Hematopoietic multipotent progenitor cell treated with erythropoietin and hydrocortisone succinate and interleukin-3 and kit ligand, for 6 days (in vitro differentiated cells): ENCODE results near the gene TUBB.
"Not testable (repeated sequence)": the region's sequence is repeated elsewhere in the genome, so short reads cannot be mapped to it uniquely, and the experiment has no call there.

Source experiments
- DNase-seq: peaks from one replicate; pipeline ENCODE4 v3.0.0-alpha.2; 2015

Gene TUBB

DNA sequence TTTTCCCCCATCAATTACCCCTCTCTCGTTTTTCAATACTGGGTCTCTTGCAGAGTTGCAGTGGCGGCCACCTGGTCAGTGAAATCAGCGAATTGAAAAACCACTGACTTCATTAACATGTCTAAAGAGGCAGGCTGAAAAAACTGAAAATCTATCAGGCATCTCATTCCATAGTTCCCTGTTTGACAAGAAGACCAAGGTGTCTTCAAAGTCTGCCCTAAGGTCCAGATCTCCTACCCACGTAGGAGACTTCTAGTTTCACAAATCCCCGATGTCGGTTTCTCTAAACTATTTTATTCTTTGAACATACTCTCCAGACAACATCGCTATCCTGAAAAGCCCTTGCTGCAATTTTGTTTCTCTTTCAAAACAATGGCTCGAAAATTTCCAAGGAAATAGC is 796 bp upstream of the TUBB start:
- peak; percentile 38 for DNase-seq

DNA sequence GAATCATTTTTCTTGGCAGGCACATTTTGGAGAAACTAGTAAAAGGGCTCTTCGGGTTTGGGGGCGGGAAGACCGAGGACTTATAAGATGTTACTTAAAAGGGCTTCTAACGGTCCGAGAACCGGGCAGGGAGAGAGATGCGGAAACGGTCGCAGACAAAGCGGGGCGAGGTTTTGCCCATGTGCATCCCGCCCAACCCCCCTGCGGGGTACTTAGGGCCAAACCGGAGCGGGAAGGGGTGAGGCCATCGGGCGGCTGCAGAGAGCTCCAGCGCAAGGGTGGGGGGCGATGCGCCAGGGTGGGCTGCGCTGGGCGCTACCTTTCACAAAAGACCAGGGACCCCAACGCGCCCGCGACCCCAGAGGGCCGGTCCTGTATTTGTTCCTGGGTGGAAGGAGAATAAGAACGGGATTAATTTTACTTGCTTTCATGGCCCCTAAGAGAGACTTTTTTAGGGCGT is 616 bp downstream of the TUBB start:
- peak; percentile 91 for DNase-seq

DNA sequence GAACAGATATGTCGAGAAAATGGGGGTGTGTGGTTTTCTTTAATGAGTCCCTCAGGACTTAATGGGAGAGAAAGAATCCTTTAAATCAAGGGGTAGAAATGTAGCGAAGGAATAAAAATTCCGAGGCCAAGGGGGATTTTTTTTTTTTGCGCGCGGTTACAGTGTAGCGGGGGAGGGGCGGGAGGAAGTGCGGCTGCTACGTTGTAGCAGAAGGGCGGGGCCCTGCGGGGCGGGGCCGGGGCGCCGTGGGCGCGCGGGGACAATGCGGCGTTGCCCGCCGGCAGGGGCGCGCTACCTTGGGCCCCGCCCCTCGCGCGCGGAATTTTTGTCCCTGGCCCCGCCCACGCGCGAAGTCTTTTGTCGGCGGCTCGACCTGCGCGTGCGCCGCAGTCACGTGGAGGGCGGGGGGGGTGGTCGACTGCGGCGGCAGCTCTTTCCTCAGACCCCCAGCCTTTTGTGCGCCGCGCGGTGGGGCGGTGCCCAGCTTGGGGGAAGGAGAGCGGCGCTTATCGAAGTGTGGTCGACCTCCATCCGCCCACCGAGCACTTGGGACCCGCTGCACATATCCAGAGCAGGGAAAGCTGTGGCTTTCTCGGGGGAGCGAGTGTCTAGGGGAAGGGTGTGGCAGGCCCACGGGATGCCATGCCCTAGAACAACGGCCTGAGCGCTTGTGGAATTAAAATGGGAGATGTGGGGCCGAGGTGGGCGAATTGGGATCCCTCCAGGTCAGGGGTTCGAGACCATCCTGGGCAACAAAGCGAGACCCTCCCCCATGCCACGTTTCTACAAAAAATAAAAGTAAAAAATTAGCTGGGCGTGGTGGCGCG is 1.3 kb downstream of the TUBB start:
- DNase-seq = peak; percentile 95

DNA sequence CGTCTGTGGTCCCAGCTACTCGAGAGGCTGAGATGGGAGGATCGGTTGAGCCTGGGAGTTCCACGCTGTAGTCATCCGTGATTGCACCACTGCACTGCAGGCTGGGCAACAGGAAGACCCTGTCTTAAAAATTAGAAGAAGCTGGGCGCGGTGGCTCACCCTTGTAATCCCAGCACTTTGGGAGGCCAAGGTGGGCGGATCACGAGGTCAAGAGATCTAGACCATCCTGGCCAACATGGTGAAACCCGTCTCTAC is 1.8 kb downstream of the TUBB start:
- DNase-seq = not testable (repeated sequence)

DNA sequence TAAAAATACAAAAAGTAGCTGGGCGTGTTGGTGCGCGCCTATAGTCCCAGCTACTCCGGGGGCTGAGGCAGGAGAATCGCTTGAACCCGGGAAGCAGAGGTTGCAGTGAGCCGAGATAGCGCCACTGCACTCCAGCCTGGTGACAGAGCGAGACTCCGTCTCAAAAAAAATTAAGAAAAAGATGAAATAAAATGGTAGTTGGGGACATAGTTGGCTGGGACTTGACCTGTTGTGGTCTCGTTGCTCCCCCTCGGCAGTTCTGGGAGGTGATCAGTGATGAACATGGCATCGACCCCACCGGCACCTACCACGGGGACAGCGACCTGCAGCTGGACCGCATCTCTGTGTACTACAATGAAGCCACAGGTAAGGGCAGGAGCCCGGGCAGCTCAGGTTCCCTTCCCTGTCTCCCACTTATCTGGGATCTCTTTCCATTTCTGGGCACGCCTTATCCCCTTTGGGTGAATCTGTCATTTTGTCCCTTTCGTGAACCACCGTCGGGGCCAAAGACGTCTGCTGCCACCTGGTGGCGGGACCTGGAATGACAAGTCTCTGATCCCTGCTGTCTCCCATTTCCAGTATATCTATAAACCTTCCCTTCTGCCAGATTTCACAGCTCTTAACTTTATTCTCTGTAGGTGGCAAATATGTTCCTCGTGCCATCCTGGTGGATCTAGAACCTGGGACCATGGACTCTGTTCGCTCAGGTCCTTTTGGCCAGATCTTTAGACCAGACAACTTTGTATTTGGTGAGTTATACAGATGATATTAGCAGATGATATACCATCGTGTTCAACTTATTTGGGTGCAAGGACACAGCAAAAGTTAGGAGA is 2.3 kb downstream of the TUBB start:
- peak; percentile 88 for DNase-seq

DNA sequence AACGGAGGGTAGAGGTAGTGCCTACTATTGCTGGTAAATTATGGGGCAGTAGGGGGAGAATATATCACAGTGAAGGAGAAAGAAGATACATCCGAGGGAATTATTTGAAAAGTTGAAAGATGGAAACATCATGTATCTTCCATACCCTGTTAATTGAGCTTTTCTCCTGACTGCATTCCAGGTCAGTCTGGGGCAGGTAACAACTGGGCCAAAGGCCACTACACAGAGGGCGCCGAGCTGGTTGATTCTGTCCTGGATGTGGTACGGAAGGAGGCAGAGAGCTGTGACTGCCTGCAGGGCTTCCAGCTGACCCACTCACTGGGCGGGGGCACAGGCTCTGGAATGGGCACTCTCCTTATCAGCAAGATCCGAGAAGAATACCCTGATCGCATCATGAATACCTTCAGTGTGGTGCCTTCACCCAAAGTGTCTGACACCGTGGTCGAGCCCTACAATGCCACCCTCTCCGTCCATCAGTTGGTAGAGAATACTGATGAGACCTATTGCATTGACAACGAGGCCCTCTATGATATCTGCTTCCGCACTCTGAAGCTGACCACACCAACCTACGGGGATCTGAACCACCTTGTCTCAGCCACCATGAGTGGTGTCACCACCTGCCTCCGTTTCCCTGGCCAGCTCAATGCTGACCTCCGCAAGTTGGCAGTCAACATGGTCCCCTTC is 3.1 kb downstream of the TUBB start:
- not testable (repeated sequence) for DNase-seq

DNA sequence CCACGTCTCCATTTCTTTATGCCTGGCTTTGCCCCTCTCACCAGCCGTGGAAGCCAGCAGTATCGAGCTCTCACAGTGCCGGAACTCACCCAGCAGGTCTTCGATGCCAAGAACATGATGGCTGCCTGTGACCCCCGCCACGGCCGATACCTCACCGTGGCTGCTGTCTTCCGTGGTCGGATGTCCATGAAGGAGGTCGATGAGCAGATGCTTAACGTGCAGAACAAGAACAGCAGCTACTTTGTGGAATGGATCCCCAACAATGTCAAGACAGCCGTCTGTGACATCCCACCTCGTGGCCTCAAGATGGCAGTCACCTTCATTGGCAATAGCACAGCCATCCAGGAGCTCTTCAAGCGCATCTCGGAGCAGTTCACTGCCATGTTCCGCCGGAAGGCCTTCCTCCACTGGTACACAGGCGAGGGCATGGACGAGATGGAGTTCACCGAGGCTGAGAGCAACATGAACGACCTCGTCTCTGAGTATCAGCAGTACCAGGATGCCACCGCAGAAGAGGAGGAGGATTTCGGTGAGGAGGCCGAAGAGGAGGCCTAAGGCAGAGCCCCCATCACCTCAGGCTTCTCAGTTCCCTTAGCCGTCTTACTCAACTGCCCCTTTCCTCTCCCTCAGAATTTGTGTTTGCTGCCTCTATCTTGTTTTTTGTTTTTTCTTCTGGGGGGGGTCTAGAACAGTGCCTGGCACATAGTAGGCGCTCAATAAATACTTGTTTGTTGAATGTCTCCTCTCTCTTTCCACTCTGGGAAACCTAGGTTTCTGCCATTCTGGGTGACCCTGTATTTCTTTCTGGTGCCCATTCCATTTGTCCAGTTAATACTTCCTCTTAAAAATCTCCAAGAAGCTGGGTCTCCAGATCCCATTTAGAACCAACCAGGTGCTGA is 3.9 kb downstream of the TUBB start:
- not testable (repeated sequence) for DNase-seq

DNA sequence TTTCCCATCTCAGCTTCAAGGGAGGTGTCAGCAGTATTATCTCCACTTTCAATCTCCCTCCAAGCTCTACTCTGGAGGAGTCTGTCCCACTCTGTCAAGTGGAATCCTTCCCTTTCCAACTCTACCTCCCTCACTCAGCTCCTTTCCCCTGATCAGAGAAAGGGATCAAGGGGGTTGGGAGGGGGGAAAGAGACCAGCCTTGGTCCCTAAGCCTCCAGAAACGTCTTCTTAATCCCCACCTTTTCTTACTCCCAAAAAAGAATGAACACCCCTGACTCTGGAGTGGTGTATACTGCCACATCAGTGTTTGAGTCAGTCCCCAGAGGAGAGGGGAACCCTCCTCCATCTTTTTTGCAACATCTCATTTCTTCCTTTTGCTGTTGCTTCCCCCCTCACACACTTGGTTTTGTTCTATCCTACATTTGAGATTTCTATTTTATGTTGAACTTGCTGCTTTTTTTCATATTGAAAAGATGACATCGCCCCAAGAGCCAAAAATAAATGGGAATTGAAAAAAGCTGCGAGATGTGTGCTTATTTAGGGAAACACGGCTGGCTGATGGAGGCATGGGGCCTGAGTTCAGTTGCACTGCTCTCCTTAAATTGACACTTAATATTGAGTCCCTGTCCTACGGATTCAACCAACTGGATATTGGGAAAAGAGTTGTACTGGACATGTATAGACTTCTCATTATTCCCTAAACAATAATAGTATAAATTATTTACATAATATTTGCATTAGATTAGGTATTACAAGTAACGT is 4.9 kb downstream of the TUBB start:
- DNase-seq = no peak

DNA sequence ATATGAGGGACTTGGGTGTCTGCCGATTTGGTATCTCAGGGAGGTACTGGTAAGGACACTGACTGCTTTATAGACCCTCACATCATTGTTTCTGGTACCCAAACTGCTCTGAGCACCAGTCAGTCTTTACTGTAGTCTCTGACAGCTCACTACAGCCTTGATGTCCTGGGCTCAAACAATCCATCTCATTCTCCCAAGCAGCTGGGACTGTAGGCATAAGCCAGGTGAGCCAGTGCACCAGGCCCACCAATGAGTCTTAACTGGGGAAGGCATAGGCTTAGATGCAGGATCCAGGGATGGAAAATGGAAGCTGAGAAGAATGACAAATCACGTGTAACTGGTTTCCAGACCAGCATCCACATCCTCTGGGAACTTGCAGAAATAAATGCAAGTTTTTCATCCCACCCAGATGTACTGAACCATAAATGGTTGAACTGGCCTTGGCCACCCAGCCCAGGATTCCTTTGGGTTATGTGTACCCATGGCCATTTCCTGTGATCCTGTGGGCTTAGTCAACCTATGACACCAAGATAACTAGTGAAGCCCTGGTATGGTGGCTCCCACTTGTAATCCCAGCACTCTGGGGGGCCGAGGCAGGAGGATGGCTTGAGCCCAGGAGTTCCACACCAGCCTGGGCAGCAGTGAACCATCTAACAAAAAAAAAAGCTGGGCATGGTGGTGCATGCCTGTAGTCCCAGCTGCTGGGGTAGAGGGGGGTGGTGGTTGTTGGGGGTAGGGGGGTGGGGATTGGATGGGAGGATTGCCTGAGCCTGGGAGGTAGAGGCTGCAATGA is 5.8 kb downstream of the TUBB start:
- peak; percentile 56 for DNase-seq

DNA sequence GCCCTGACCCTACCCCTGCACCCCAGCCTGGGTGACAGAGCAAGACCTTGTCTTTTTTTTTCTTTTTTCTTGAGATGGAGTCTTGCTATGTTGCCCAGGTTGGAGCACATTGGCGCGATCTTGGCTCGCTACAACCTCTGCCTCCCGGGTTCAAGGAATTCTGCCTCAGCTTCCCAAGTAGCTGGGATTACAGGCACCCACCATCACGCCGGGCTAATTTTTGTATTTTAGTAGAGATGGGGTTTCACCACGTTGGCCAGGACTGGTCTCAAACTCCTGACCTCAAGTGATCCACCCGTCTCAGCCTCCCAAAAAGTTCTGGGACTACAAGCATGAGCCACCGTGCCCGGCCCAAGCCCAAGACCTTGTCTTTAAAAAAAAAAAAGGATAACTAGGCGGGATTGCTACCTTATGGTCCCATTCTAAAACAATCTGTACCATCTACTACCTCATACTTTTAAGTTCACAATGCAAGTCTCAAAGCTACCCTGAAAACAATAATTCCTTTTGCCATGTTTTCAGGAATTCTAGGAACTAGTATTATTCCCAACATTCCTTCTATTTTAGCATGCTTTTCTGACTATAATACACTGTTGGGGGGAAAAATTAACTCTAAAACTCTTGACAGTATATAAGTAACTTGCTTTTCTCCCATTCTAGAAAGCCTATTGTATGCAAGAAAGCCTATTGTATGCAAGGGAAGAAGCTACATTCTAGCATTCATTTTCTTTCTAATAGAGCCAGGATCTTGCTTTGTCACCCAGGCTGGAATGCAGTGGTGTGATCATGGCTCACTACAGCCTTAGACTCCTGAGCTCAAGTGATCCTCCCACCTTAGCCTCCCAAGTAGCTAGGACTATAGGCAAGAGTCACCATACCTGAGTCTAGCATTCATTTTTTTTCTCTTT is 6.6 kb downstream of the TUBB start:
- peak; percentile 27 for DNase-seq

DNA sequence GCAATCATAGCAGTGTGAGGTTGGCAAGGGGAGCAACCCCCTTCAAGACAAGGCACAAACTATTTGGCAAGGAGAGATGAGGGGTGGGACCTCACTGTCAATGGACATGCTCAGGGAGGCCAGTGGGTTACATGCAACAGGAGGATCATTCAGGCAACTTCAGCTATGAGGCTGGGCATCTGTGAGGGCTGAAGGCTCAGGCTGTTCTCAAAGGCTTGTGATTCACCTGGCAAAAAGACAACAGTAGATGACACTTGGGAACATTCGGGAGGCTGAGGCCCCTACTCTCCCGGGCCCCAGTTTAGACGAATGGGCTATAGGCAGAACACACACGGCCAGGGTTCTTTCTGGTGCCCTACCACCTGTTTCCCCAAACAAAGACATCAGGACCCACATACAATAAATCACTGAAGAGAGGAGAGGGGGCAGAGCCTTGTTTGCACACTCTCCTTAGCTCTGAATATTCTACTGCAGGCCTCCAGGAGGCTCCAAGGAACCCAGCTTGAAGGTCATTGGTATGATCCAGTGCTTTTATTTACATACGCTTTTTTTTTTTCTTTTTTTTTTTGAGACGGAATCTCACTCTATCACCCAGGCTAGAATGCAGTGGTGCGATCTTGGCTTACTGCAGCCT is 7.9 kb downstream of the TUBB start:
- DNase-seq = peak; percentile 53

DNA sequence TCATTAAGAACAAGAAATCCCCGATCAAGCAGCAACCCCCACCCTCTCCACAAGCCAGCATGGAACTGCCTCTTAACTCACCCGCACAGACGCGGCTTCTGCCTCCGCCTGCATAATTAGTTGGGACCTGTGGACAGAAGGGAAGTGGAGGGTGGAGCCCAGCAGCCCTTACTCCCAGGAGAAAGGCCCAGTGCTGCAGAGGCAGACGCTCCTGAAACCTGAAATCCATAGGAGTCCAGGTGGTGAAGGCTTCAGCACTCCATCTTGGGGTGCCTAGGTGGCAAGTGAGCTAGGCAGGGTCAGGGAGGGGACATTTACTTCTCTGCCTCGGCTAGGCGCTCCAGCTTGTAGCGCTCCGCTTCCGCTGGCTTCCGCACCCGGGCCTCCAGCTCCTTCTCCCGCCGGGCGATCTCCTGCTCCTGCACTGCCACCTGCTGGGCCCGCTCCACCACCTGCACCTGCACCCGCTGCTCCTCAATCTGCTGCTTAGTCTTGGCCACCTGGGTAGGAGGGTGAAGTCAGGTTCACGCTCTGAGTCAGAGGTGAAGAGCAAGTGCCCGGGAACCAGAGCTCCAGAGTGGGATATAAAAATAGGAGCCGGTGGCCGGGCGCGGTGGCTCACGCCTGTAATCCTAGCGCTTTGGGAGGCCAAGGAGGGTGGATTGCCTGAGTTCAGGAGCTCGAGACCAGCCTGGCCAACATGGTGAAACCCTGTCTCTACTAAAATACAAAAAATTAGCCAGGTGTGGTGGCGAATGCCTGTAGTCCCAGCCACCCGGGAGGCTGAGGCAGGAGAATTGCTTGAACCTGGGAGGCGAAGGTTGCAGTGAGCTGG is 10.7 kb downstream of the TUBB start:
- DNase-seq = peak; percentile 91

DNA sequence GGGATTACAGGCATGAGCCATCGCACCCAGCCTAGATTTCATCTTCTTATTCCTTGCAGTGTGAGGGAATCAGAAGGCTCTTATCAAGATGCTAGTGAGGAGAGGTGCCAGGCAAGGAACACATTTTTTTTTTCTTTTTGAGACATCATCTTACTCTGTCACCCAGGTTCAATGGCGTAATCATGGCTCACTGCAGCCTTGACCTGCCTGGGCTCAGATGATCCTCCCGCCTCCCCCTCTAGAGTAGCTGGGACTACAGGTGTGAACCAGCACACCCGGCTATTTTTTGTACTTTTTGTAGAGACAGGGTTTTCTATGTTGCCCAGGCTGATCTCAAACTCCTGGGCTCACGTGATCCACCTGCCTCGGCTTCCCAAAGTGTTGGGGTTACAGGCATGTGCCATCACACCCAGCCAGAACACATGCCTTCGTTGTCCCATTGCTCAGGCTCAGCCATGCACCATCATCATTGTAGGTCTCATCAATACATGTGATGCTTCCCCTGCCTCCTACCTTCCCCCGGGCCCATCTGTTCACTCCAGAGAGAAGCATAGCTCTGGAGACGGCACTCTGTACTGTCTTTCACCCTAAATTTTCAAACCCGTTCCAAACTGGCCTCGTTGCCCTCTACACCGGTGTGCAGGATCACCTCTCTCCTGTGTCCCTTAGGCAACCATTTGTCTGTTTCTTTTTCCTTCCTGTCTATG is 12.2 kb downstream of the TUBB start:
- no peak for DNase-seq

DNA sequence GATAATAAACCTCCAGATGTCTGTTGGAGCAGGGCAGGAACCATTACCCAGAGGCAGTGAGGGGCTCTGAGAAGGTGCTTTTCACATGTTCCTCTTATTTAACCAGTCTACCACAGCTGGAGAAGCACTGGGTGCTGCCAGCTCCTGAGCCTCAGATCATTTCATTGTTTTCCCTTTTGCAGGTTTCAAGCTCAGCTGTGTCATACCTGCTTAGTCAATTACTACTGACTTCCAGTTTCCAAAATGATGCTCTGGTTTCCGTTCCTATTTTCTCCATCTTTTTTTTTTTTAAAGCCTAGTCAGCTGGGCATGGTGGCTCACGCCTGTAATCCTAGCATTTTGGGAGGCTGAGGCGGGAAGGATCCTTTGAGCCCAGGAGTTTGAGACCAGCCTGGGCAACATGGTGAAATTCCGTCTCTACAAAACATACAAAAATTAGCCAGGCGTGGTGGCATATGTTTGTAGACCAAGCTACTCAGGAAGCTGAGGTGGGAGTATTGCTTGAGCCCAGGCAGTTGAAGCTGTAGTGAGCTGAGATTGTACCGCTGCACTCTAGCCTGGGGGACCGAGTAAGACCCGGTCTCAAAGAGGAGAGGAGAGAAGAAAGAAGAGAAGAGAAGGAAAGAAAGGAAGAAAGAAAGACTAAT is 15.6 kb downstream of the TUBB start:
- DNase-seq = no peak

DNA sequence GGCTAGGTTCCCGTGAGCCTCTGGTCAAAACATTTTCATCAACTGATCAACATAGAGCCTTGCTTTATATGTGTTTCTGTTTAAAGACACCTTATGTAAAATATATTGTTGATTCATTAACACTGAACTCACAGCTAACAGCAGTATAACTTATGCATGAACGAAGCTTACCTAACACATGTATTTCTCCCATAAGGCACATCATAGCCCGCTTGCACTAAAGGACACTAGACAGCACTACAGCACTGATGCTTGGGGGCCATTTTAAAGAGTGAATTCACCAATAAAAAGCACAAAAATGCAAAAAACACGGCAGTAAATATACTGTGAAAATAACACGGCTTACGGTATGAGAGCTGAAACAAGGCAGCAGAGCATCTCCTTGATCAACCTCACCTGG is 18.4 kb downstream of the TUBB start:
- DNase-seq = no peak

DNA sequence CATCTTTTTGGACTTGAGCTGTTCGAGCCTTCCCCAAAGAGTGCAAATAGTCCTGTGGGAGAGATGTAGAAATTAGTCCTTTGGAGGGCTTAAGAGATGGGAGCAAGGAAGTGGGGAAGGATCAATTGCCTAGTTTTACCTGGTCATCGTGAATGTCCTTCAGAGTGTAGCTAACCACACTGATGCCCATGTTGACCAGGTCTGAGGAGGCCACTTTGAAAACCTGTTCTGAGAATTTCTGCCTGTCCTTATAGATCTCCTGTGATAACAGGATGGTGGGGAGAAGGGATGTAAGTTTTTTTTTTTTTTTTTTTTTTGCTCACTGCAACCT is 20.4 kb downstream of the TUBB start:
- no peak for DNase-seq

DNA sequence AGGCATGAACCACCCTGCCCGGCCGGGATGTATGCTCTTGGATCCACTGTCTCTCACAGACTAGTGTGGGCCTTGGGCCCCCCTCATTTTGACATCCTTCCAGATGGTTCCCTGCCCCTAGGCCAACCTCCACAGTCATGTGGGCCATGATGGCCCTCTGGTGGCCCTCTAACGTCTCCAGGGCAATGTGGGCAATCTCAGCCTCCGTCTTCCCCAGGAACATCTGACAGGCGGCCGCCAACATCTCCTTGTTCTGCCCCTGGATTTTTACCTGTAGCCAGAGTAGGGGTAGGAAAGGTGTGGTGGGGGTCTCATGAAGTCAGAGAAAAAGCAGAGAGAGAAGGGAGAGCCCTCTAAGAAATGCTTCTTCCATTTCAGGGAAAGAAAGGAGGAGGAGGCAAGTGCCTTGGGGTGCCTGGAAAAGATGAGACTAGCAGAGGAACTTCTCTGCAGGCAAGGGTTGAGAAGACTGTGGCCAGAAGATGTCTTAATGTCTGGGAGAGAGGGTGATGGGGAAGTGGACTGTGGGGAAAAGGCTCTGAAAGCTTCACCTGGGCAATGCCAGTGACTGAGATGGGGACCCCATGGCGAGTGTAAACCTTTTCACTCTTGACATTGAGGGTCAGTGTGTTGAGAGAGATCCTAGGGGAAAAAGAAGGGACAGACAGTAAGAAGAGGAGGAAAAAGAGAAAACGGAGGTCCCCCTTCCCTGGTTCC is 21.1 kb downstream of the TUBB start:
- DNase-seq = no peak
